Pancreas (tissue), 10 donors: ENCODE data around the gene XPO4. TPM values are rescaled to one million over a fixed set of nuclear protein-coding genes. Genes with fewer than 3 reads are reported as not detected.

Source experiments
- ATAC-seq, 4 donors: fragments of 200-7000 bp; cut with Tn5 transposase; one replicate each; pipeline versions ENCODE4 v1.8.0 to v1.9.1; 2020; ENCODE audit warnings: mild to moderate bottlenecking in 4 of 4, moderate library complexity in 4 of 4
- DNase-seq, 6 donors: peaks; one replicate each; pipeline ENCODE4 v3.0.0-alpha.2; 2020
- FAIRE-seq: peaks from 2 replicates; lab custom pipeline; 2012; peaks lifted over from hg19 to GRCh38; lab: Jason Lieb, UNC
- H3K27ac ChIP-seq, 4 donors: fragments of 200-600 bp; sonication (generic); 1 replicate in 3 of 4; 2 replicates in 1 of 4; pipeline versions ENCODE4 v1.5.0 to v1.8.0; 2020
- H3K27me3 ChIP-seq, 4 donors: fragments of 200-600 bp; one replicate each; pipeline ENCODE4 v1.8.0; 2021
- H3K36me3 ChIP-seq, 3 donors: fragments of 200-600 bp; sonication (generic) in 1 of 3; one replicate each; pipeline versions ENCODE4 v1.5.0 to v1.8.0; 2020 to 2021
- H3K4me1 ChIP-seq, 3 donors: fragments of 200-600 bp; one replicate each; pipeline ENCODE4 v1.8.0; 2021
- H3K4me3 ChIP-seq, 4 donors: fragments of 200-600 bp; sonication (generic) in 2 of 4; one replicate each; pipeline versions ENCODE4 v1.5.0 to v1.8.0; 2020 to 2021
- H3K9me3 ChIP-seq, 4 donors: fragments of 200-600 bp; one replicate each; pipeline ENCODE4 v1.8.0; 2021
- CTCF ChIP-seq, 4 donors: fragments of 200-600 bp; sonication (generic) in 3 of 4; IDR thresholded peaks; one replicate each; pipeline versions ENCODE4 v1.5.0 to v1.8.0; 2021; ENCODE audit warnings: antibody characterized with exemption in 4 of 4
- WGBS, 2 donors: extraction: QIAGEN DNeasy Blood & Tissue Kit; methylation state at CpG; one replicate each; pipeline ENCODE4 v1.1.7; 2013; 5-methylcytosine and 5-hydroxymethylcytosine counted together
- intact Hi-C, 3 donors: fragments of 100-400 bp; cut with DNase I; formaldehyde crosslinking; loops; one replicate each; pipeline versions ENCODE4 v1.11.1 to v1.14.2; 2022
- polyA plus RNA-seq, 2 donors: library from polyadenylated mRNA; stranded (reverse); fragments of 200-250 nt; gene quantifications; one replicate each; pipeline ENCODE4 v1.2.3, GENCODE V29; 2013
- total RNA-seq, 6 donors: library from RNA; stranded (reverse); fragmentation: NEBNext Ultra II Directional in 4 of 6; extraction: Animal tissue kit (Norgen Biotek cat#: 25700) in 4 of 6; gene quantifications; one replicate each; pipeline versions ENCODE4 v1.2.1 to v1.2.4, GENCODE V29; 2021 to 2023
- donor health status: healthy with polysubstance abuse.
- donor health status: DM: no; HTN: no; CAD: no; lungs with moderate emphysema.
- donor health status: DM: no; HTN: no; CAD: no.
- donor health status: control.
- donor health status: control.
- donor health status: Bipolar disorder and iron deficiency.
- donor health status: DM: yes; HTN: yes; CAD: no.
- donor health status: DM: no; HTN: no; CAD: no.
- donor health status: DM: no; HTN: no; CAD: no.
- donor health status: DM: yes; HTN: yes; CAD: no.

XPO4 gene
- total and polyA plus RNA-seq, 8 donors = 2.4 to 9.0 (median 5.3) TPM

GRCh38 chr13:20908714-20909497 lies 6.4 kb upstream of the XPO4 start:
- Histone ChIP-seq H3K36me3 (no peaks in the 10 kb centered on the region), H3K4me1 (no peaks in the 10 kb centered on the region), H3K27ac (no peak overlapping the region), H3K9me3 (no peaks in the 10 kb centered on the region), H3K27me3 (no peaks in the 10 kb centered on the region), H3K4me3 (no peak overlapping the region)
- no peak for FAIRE-seq
- ATAC-seq = no peak
- DNase-seq = no peak
- TF ChIP-seq CTCF (IDR thresholded peaks at IDR 0.05) = no peak
- intact Hi-C loops = no loop called here
- 55 to 60% methylated on average over 6 of the region's 6 CpGs for WGBS, 2 donors

- Histone ChIP-seq H3K27me3 (no peaks in the 10 kb centered on the region), H3K4me3 (no peak overlapping the region), H3K27ac (no peak overlapping the region), H3K4me1 (peaks cover 0 to 14% (median 8%) of the 10 kb centered on the region in 3 donors), H3K36me3 (no peaks in the 10 kb centered on the region), H3K9me3 (no peaks in the 10 kb centered on the region)
- FAIRE-seq = no peak
- no peak for DNase-seq
- TF ChIP-seq CTCF (IDR thresholded peaks at IDR 0.05) = no peak
- ATAC-seq = no peak
- intact Hi-C loops = no loop called here
Measured at GRCh38 chr13:20904908-20905307, 2.4 kb upstream of the XPO4 start.

GRCh38 chr13:20903164-20903475 lies 574 bp upstream of the XPO4 start:
- DNase-seq (no peak), ATAC-seq (no peak), FAIRE-seq (no peak)
- Histone ChIP-seq H3K4me1 (peaks cover 0 to 14% (median 8%) of the 10 kb centered on the region in 3 donors), H3K36me3 (no peaks in the 10 kb centered on the region), H3K9me3 (no peaks in the 10 kb centered on the region), H3K27ac (peak overlapping the region; percentile 53 to 88 (median 86)), H3K27me3 (no peaks in the 10 kb centered on the region), H3K4me3 (peak overlapping the region; percentile 92 to 95 (median 95))
- 17 to 19% methylated on average over 14 of the region's 14 CpGs for whole genome bisulfite sequencing, 2 donors
- intact Hi-C loops = no loop called here
- TF ChIP-seq CTCF (IDR thresholded peaks at IDR 0.05) = no peak

GRCh38 chr13:20901668-20902437 lies 693 bp downstream of the XPO4 start:
- peak; percentile 69 to 79 (median 74) for ATAC-seq
- no peak for FAIRE-seq
- TF ChIP-seq CTCF (IDR thresholded peaks at IDR 0.05) = no peak
- intact Hi-C loops = no loop called here
- Histone ChIP-seq H3K27ac (peak overlapping the region; percentile 84 to 91 (median 88)), H3K4me3 (peak overlapping the region; percentile 92 to 95 (median 95)), H3K36me3 (no peaks in the 10 kb centered on the region), H3K9me3 (no peaks in the 10 kb centered on the region), H3K27me3 (no peaks in the 10 kb centered on the region), H3K4me1 (peaks cover 0 to 14% (median 11%) of the 10 kb centered on the region in 3 donors)
- WGBS, 2 donors = 2% methylated on average over 20 to 21 of the region's 21 CpGs
- DNase-seq = peak; percentile 34 to 64 (median 45)
